HepG2 (cell line): ENCODE data around the gene FBLIM1. TPM values are rescaled to one million over a fixed set of nuclear protein-coding genes. Genes with fewer than 3 reads are reported as not detected.

Source experiments
- ATAC-seq: fragments of 200-7000 bp; cut with Tn5 transposase; 3 replicates; pipeline ENCODE4 v1.9.1; 2020; ENCODE audit warnings: mild to moderate bottlenecking, moderate library complexity
- BruUV-seq: library from RNA; stranded (reverse); fragments of 400-500 nt; replicated peaks from 2 replicates; lab custom pipeline; 2021; lab: Mats Ljungman, UMichigan
- CTCF ChIA-PET: fragments of 300-600 bp; formaldehyde crosslinking; extraction: SDS; loops from one replicate; lab custom pipeline; 2021; ENCODE audit warnings: low total read pairs, inconsistent platforms, low intra/inter-chr PET ratio; lab: Yijun Ruan, JAX
- POLR2A ChIA-PET: fragments of 350-600 bp; sonication (Branson Sonifier 250); formaldehyde crosslinking; loops from one replicate; lab custom pipeline; 2020; ENCODE audit warnings: antibody characterized with exemption, inconsistent platforms; lab: Yijun Ruan, JAX
- DNase-seq: peaks from one replicate; pipeline ENCODE4 v3.0.0-alpha.2; 2015; ENCODE audit warnings: low spot score
- FAIRE-seq: peaks from 3 replicates; lab custom pipeline; 2011; peaks lifted over from hg19 to GRCh38; lab: Jason Lieb, UNC
- H2AFZ ChIP-seq: one replicate; pipeline ENCODE4 v1.6.1; 2011; ENCODE audit warnings: low read length, inconsistent platforms
- H3K27ac ChIP-seq: fragments of 300-600 bp; 3 replicates; pipeline ENCODE4 v1.8.0; 2011; ENCODE audit warnings: mixed run types, mild to moderate bottlenecking, mixed read lengths, low read length, inconsistent platforms; ENCODE audit not compliant: insufficient read depth; ENCODE audit errors: extremely low read length
- H3K27me3 ChIP-seq, 2 experiments: fragments of 200-600 bp in 1 of 2; 2 replicates in 1 of 2; 3 replicates in 1 of 2; pipeline versions ENCODE4 v1.6.0 to v1.8.0; 2011; ENCODE audit warnings: low read length in 2 of 2, mild to moderate bottlenecking in 2 of 2, moderate library complexity in 2 of 2, inconsistent platforms in 1 of 2; ENCODE audit not compliant: insufficient read depth in 2 of 2, control insufficient read depth in 1 of 2
- H3K36me3 ChIP-seq, 2 experiments: fragments of 200-600 bp in 1 of 2; replicated peaks in 1 of 2; 2 replicates in 1 of 2; 3 replicates in 1 of 2; pipeline versions ENCODE4 v1.5.1 to v1.8.0; 2011; ENCODE audit warnings: low read length in 2 of 2, inconsistent platforms in 1 of 2; ENCODE audit not compliant: insufficient read depth in 2 of 2, control insufficient read depth in 1 of 2
- H3K4me1 ChIP-seq: 2 replicates; pipeline ENCODE4 v1.5.1; 2012; ENCODE audit warnings: low read length, inconsistent platforms; ENCODE audit not compliant: insufficient read depth
- H3K4me2 ChIP-seq: 2 replicates; pipeline ENCODE4 v1.6.0; 2011; ENCODE audit warnings: low read depth, low read length, inconsistent platforms
- H3K4me3 ChIP-seq, 3 experiments: fragments of 200-600 bp in 1 of 3; sonication (generic), shearing (Covaris generic) in 1 of 3; replicated peaks in 1 of 3; 2 replicates each; pipeline ENCODE4 v1.5.1; 2011 to 2016; ENCODE audit warnings: low read length in 3 of 3, inconsistent platforms in 2 of 3, low read depth in 2 of 3, mild to moderate bottlenecking in 2 of 3, control low read depth in 1 of 3, mixed read lengths in 1 of 3; ENCODE audit not compliant: insufficient read depth in 1 of 3
- H3K79me2 ChIP-seq: one replicate; pipeline ENCODE4 v1.6.1; 2011; ENCODE audit warnings: low read length, inconsistent platforms; ENCODE audit not compliant: insufficient read depth
- H3K9ac ChIP-seq: 2 replicates; pipeline ENCODE4 v1.6.0; 2011; ENCODE audit warnings: mild to moderate bottlenecking, low read depth, low read length, inconsistent platforms; ENCODE audit not compliant: insufficient read depth
- H3K9me3 ChIP-seq: 2 replicates; pipeline ENCODE4 v1.5.1; 2012; ENCODE audit warnings: mild to moderate bottlenecking, low read length
- H4K20me1 ChIP-seq: 2 replicates; pipeline ENCODE4 v1.6.0; 2011; ENCODE audit warnings: inconsistent platforms, mild to moderate bottlenecking, low read length, moderate library complexity; ENCODE audit not compliant: insufficient read depth
- AHR ChIP-seq: IDR thresholded peaks from 2 replicates; pipeline ENCODE4 v1.6.1; 2018; ENCODE audit warnings: missing genetic modification reagents, missing compliant biosample characterization
- ATF3 ChIP-seq: sonication (generic); formaldehyde crosslinking; IDR thresholded peaks from 2 replicates; pipeline ENCODE4 v1.4.0; 2020; ENCODE audit warnings: missing genetic modification reagents
- BORCS8-MEF2B ChIP-seq: sonication (generic); formaldehyde crosslinking; IDR thresholded peaks from 2 replicates; pipeline ENCODE4 v1.8.0; 2022; ENCODE audit warnings: mild to moderate bottlenecking, missing genetic modification reagents
- CBFB ChIP-seq: sonication (generic); formaldehyde crosslinking; IDR thresholded peaks from 2 replicates; pipeline ENCODE4 v1.4.0; 2020; ENCODE audit warnings: missing genetic modification reagents
- KLF16 ChIP-seq, 2 experiments: sonication (generic) in 1 of 2; formaldehyde crosslinking in 1 of 2; IDR thresholded peaks; 2 replicates each; pipeline versions ENCODE4 v1.6.1 to v1.8.0; 2016 to 2023; ENCODE audit warnings: missing genetic modification reagents in 2 of 2, missing compliant biosample characterization in 1 of 2
- MTERF4 ChIP-seq: sonication (generic); formaldehyde crosslinking; IDR thresholded peaks from 2 replicates; pipeline ENCODE4 v1.8.0; 2023; ENCODE audit warnings: mild to moderate bottlenecking, missing genetic modification reagents
- NR2F6 ChIP-seq, 2 experiments: IDR thresholded peaks; 2 replicates each; pipeline ENCODE4 v1.6.1; 2016; ENCODE audit warnings: antibody characterized with exemption in 1 of 2, mild to moderate bottlenecking in 1 of 2
- POGZ ChIP-seq: sonication (generic); formaldehyde crosslinking; IDR thresholded peaks from 2 replicates; pipeline ENCODE4 v1.4.0; 2020; ENCODE audit warnings: mild to moderate bottlenecking, missing genetic modification reagents
- THAP11 ChIP-seq: IDR thresholded peaks from 2 replicates; pipeline ENCODE4 v1.6.1; 2016; ENCODE audit warnings: missing biosample characterization, missing genetic modification reagents
- UBTF ChIP-seq: sonication (generic); formaldehyde crosslinking; IDR thresholded peaks from 2 replicates; pipeline ENCODE4 v1.4.0; 2020; ENCODE audit warnings: mild to moderate bottlenecking, missing genetic modification reagents
- ZFP36L1 ChIP-seq: sonication (generic); formaldehyde crosslinking; IDR thresholded peaks from 2 replicates; pipeline ENCODE4 v1.8.0; 2022; ENCODE audit warnings: mild to moderate bottlenecking, missing genetic modification reagents, moderate library complexity
- ZFP41 ChIP-seq: sonication (generic); formaldehyde crosslinking; IDR thresholded peaks from 2 replicates; pipeline ENCODE4 v1.4.0; 2020; ENCODE audit warnings: mild to moderate bottlenecking, missing genetic modification reagents, borderline replicate concordance
- ZFY ChIP-seq: sonication (generic); formaldehyde crosslinking; IDR thresholded peaks from 2 replicates; pipeline ENCODE4 v1.4.0; 2020; ENCODE audit warnings: missing genetic modification reagents
- ZMYM2 ChIP-seq: sonication (generic); formaldehyde crosslinking; IDR thresholded peaks from 2 replicates; pipeline ENCODE4 v1.8.0; 2022; ENCODE audit warnings: mild to moderate bottlenecking, missing genetic modification reagents
- ZNF225 ChIP-seq: sonication (generic); formaldehyde crosslinking; IDR thresholded peaks from 2 replicates; pipeline ENCODE4 v1.4.0; 2020; ENCODE audit warnings: mild to moderate bottlenecking, missing genetic modification reagents
- ZNF770 ChIP-seq: sonication (generic); formaldehyde crosslinking; IDR thresholded peaks from 2 replicates; pipeline ENCODE4 v1.5.0; 2020; ENCODE audit warnings: mild to moderate bottlenecking, missing genetic modification reagents
- ZNF83 ChIP-seq: sonication (generic); formaldehyde crosslinking; IDR thresholded peaks from 2 replicates; pipeline ENCODE4 v1.4.0; 2020; ENCODE audit warnings: missing genetic modification reagents, mild to moderate bottlenecking, borderline replicate concordance
- ZNF841 ChIP-seq: sonication (generic); formaldehyde crosslinking; IDR thresholded peaks from 2 replicates; pipeline ENCODE4 v1.8.1; 2023; ENCODE audit warnings: missing genetic modification reagents, borderline replicate concordance
- WGBS: methylation state at CpG from one replicate; pipeline ENCODE4 v1.1.6; 2017; ENCODE audit warnings: low lambda C conversion rate; 5-methylcytosine and 5-hydroxymethylcytosine counted together
- in situ Hi-C: cut with HindIII; loops from 2 replicates; pipeline ENCODE4 v1.10.0; 2017; ENCODE audit warnings: low pct_unique_long_range_greater_than_20kb; ENCODE audit not compliant: extremely low pct_ligation_motif_present
- intact Hi-C: fragments of 100-400 bp; cut with micrococcal nuclease; formaldehyde crosslinking; loops from one replicate; pipeline ENCODE4 v1.10.0; 2022; ENCODE audit not compliant: unreplicated experiment
- polyA plus RNA-seq, 8 experiments: library from polyadenylated mRNA; depleted of rRNA in 3 of 8; stranded (reverse) in 7 of 8; unstranded in 1 of 8; fragments of >200 nt; fragmentation: Illumina TruSeq in 4 of 8; extraction: Trizol in 4 of 8; gene quantifications; 2 replicates each; pipeline versions ENCODE4 v1.2.1 to v1.2.3, GENCODE V29; 2011 to 2016; ENCODE audit warnings: low read depth in 4 of 8, missing spikeins in 1 of 8, mixed read lengths in 1 of 8; ENCODE audit not compliant: insufficient read depth in 1 of 8
- total RNA-seq, 5 experiments: library from RNA; depleted of rRNA; stranded (reverse); fragments of >200 nt; fragmentation: Illumina TruSeq; extraction: Trizol; gene quantifications; 2 replicates each; pipeline ENCODE4 v1.2.3, GENCODE V29; 2016; ENCODE audit warnings: low read depth in 1 of 5

FBLIM1 gene
- total and polyA plus RNA-seq, 2 of the 13 experiments (the other 11 are each of a cell fraction or from before 2014, with no cell fraction given): 10.6 to 23.0 TPM

- DNase-seq (peak; percentile 98), FAIRE-seq (peak; percentile 91), ATAC-seq (peak; percentile 83)
- peak overlapping the region; percentile 83 for H3K27ac ChIP-seq
- H3K9ac ChIP-seq: peak overlapping the region; percentile 70
- no peak overlapping the region for H2AFZ ChIP-seq
- no peaks in the 10 kb centered on the region for H3K36me3 ChIP-seq
- intact Hi-C loops (loop anchor here (5.0 kb wide), 2 partner anchors 47 to 122 kb away; partner anchors contain the start of gene SPEN), in situ Hi-C loops (no loop called here)
- POLR2A ChIA-PET: interaction anchor here (0.6 to 2.8 kb wide), 11 partner anchors 26 to 214 kb away, joined by 3 to 14 read pairs (median 4); partner anchors contain the start of genes SPEN and SRARP
- H3K4me1 ChIP-seq: peaks cover 91% of the 10 kb centered on the region
- H3K27me3 ChIP-seq: no peaks in the 10 kb centered on the region
- under 1% methylated on average over 13 of the region's 22 CpGs for WGBS
- CTCF ChIA-PET: no interaction called here
- TSS peak; percentile 65 for BruUV-seq
- peaks cover 14% of the 10 kb centered on the region for H3K79me2 ChIP-seq
- H3K4me2 ChIP-seq: peak overlapping the region; percentile 98
- H4K20me1 ChIP-seq: no peaks in the 10 kb centered on the region
- peak overlapping the region; percentile 58 to 73 (median 66) for H3K4me3 ChIP-seq
- no peaks in the 10 kb centered on the region for H3K9me3 ChIP-seq
- TF ChIP-seq ZNF83 (CRISPR knock-in tag) (no peak), ATF3 (peak; percentile 97), UBTF (no peak), ZMYM2 (CRISPR knock-in tag) (peak; percentile 77), ZFY (CRISPR knock-in tag) (peak; percentile 42), POGZ (CRISPR knock-in tag) (peak; percentile 84), NR2F6 (IDR thresholded peaks at IDR 0.05) (peak; percentile 82), NR2F6 (CRISPR knock-in tag; IDR thresholded peaks at IDR 0.05) (peak; percentile 89), KLF16 (CRISPR knock-in tag; IDR thresholded peaks at IDR 0.05) (0 out of 4 replicates have a peak, but pooled peaks of 1 of the 2 experiments have one; percentile 35), MTERF4 (peak; percentile 59; the same call in 1 of the 2 replicates), BORCS8-MEF2B (CRISPR knock-in tag) (no peak), ZNF770 (CRISPR knock-in tag) (peak; percentile 92), ZFP41 (no peak), ZNF225 (no peak), ZFP36L1 (no peak), ZNF841 (CRISPR knock-in tag) (no peak), CBFB (CRISPR knock-in tag) (no peak; the same call in 1 of the 2 replicates), AHR (CRISPR knock-in tag) (no peak; the same call in 1 of the 2 replicates), THAP11 (CRISPR knock-in tag) (peak; percentile 33; the same call in 1 of the 2 replicates)
Measured at GRCh38 chr1:15799928-15800835, 41.6 kb downstream of the FBLIM1 start.
